Natural killer cell treated with Interleukin-12 subunit alpha and Interleukin-12 subunit beta and Interleukin-15 and Interleukin-18, amount 100 ng/mL, for 72 hours (primary cell): ENCODE measurements around the gene HAUS5. TPM values are rescaled to one million over a fixed set of nuclear protein-coding genes. Genes with fewer than 3 reads are reported as not detected.

Experiments used
- ATAC-seq, 2 donors: fragments of 150-1000 bp; cut with Tn5 transposase in 1 of 2; sonication (Bioruptor Pico), chemical (Tn5 transposase) in 1 of 2; 2 replicates each; pipeline ENCODE4 v1.10.0; 2021
- DNase-seq: peaks from one replicate; pipeline ENCODE4 v3.0.0; 2022; ENCODE audit warnings: low spot score
- H3K27ac Mint-ChIP-seq, 2 donors: 1 replicate in 1 of 2; 2 replicates in 1 of 2; pipeline ENCODE4 v1.8.0; 2022; ENCODE audit warnings: mixed read lengths in 2 of 2, mild to moderate bottlenecking in 1 of 2, moderate library complexity in 1 of 2
- H3K27me3 Mint-ChIP-seq, 2 donors: 1 replicate in 1 of 2; 2 replicates in 1 of 2; pipeline ENCODE4 v1.8.0; 2022; ENCODE audit warnings: mixed read lengths in 2 of 2
- H3K36me3 Mint-ChIP-seq: one replicate; pipeline ENCODE4 v1.8.0; 2022; ENCODE audit warnings: mixed read lengths
- H3K4me1 Mint-ChIP-seq, 2 donors: 1 replicate in 1 of 2; 2 replicates in 1 of 2; pipeline ENCODE4 v1.8.0; 2022; ENCODE audit warnings: low read depth in 2 of 2, mixed read lengths in 2 of 2, mild to moderate bottlenecking in 1 of 2
- H3K4me3 Mint-ChIP-seq: one replicate; pipeline ENCODE4 v1.8.0; 2022; ENCODE audit warnings: mixed read lengths
- H3K9me3 Mint-ChIP-seq: 2 replicates; pipeline ENCODE4 v1.8.0; 2022; ENCODE audit warnings: mixed read lengths
- total RNA-seq, 2 donors: library from RNA; stranded (reverse); gene quantifications; one replicate each; pipeline ENCODE4 v1.2.3, GENCODE V29; 2022

Gene HAUS5
- 10 to 100 TPM; 29.2 to 55.0 TPM for total RNA-seq

GRCh38 chr19:35612559-35613321 lies at the start of gene HAUS5:
TSS of gene HAUS5 (plus strand) at chr19:35612735. CDS start at chr19:35612795, 60 bp downstream.
- Mint-ChIP-seq H3K36me3 (no peaks in the 10 kb centered on the region), H3K4me1 (peaks cover 0 to 15% of the 10 kb centered on the region in 2 donors), H3K4me3 (peak within 1 kb of the TSS; percentile 88), H3K9me3 (peaks cover 7% of the 10 kb centered on the region), H3K27ac (peak within 1 kb of the TSS; percentile 81 to 89), H3K27me3 (no peaks in the 10 kb centered on the region)
- ATAC-seq (peak; percentile 94 to 96), DNase-seq (peak; percentile 95)

- no peak for ATAC-seq
- Mint-ChIP-seq H3K27me3 (peaks cover 25 to 38% of the 10 kb centered on the region in 2 donors), H3K4me1 (peaks cover 0 to 11% of the 10 kb centered on the region in 2 donors), H3K36me3 (no peaks in the 10 kb centered on the region), H3K4me3 (no peak overlapping the region), H3K27ac (no peak overlapping the region), H3K9me3 (no peaks in the 10 kb centered on the region)
- no peak for DNase-seq
These were observed 49.8 kb upstream of the HAUS5 start for GRCh38 chr19:35562776-35563175.

GRCh38 chr19:35563207-35563829 lies 49.2 kb upstream of the HAUS5 start, which contains the start of gene ATP4A:
TSS of gene ATP4A (minus strand) at chr19:35563658. CDS start at chr19:35563629, 29 bp downstream.
- H3K36me3 Mint-ChIP-seq = no peaks in the 10 kb centered on the region

GRCh38 chr19:35565016-35565856 lies 47.3 kb upstream of the HAUS5 start:
- Mint-ChIP-seq H3K9me3 (no peaks in the 10 kb centered on the region), H3K36me3 (no peaks in the 10 kb centered on the region), H3K27ac (no peak overlapping the region), H3K4me3 (no peak overlapping the region), H3K27me3 (peaks cover 23 to 28% of the 10 kb centered on the region in 2 donors), H3K4me1 (no peaks in the 10 kb centered on the region)
- DNase-seq (peak; percentile 23), ATAC-seq (no peak)

More at GRCh38 chr19:35563207-35563829, 49.2 kb upstream of the HAUS5 start, which contains the start of gene ATP4A:
- DNase-seq (peak; percentile 49), ATAC-seq (no peak)
- Mint-ChIP-seq H3K4me3 (no peak within 1 kb of the TSS), H3K27me3 (peaks cover 25 to 38% of the 10 kb centered on the region in 2 donors), H3K9me3 (no peaks in the 10 kb centered on the region), H3K4me1 (peaks cover 0 to 9% of the 10 kb centered on the region in 2 donors), H3K27ac (no peak within 1 kb of the TSS)

- Mint-ChIP-seq H3K4me3 (no peak overlapping the region), H3K9me3 (no peaks in the 10 kb centered on the region), H3K36me3 (no peaks in the 10 kb centered on the region), H3K27me3 (peaks cover 23 to 26% of the 10 kb centered on the region in 2 donors), H3K27ac (no peak overlapping the region), H3K4me1 (no peaks in the 10 kb centered on the region)
- ATAC-seq (no peak), DNase-seq (peak; percentile 0)
These were observed 45.8 kb upstream of the HAUS5 start for GRCh38 chr19:35566738-35567137.

- H3K9me3 Mint-ChIP-seq = peaks cover 3% of the 10 kb centered on the region
- H3K4me1 Mint-ChIP-seq = no peaks in the 10 kb centered on the region
- ATAC-seq (no peak), DNase-seq (no peak)
- no peaks in the 10 kb centered on the region for H3K36me3 Mint-ChIP-seq
- peaks cover 21 to 27% of the 10 kb centered on the region in 2 donors for H3K27me3 Mint-ChIP-seq
- no peak overlapping the region for H3K4me3 Mint-ChIP-seq
- no peak overlapping the region for H3K27ac Mint-ChIP-seq
These were observed 43.2 kb upstream of the HAUS5 start for GRCh38 chr19:35569281-35569781.

GRCh38 chr19:35571406-35571965 lies 41.0 kb upstream of the HAUS5 start:
- H3K9me3 Mint-ChIP-seq = peaks cover 11% of the 10 kb centered on the region
- peaks cover 17% of the 10 kb centered on the region for H3K36me3 Mint-ChIP-seq
- H3K4me3 Mint-ChIP-seq = no peak overlapping the region
- DNase-seq = no peak
- no peak overlapping the region for H3K27ac Mint-ChIP-seq
- ATAC-seq = no peak
- no peaks in the 10 kb centered on the region for H3K4me1 Mint-ChIP-seq
- peaks cover 23 to 28% of the 10 kb centered on the region in 2 donors for H3K27me3 Mint-ChIP-seq

- H3K27ac Mint-ChIP-seq = no peak overlapping the region
- H3K27me3 Mint-ChIP-seq = peaks cover 17 to 19% of the 10 kb centered on the region in 2 donors
- no peak for DNase-seq
- H3K36me3 Mint-ChIP-seq = peaks cover 30% of the 10 kb centered on the region
- no peaks in the 10 kb centered on the region for H3K4me1 Mint-ChIP-seq
- ATAC-seq = no peak
- H3K4me3 Mint-ChIP-seq = no peak overlapping the region
- peaks cover 17% of the 10 kb centered on the region for H3K9me3 Mint-ChIP-seq
These were observed 34.6 kb upstream of the HAUS5 start for GRCh38 chr19:35577918-35578317.

- peaks cover 14 to 17% of the 10 kb centered on the region in 2 donors for H3K27me3 Mint-ChIP-seq
- DNase-seq (no peak), ATAC-seq (no peak)
- no peak overlapping the region for H3K27ac Mint-ChIP-seq
- peaks cover 30% of the 10 kb centered on the region for H3K36me3 Mint-ChIP-seq
- no peak overlapping the region for H3K4me3 Mint-ChIP-seq
- no peaks in the 10 kb centered on the region for H3K4me1 Mint-ChIP-seq
- H3K9me3 Mint-ChIP-seq = peaks cover 15% of the 10 kb centered on the region
These were observed 33.8 kb upstream of the HAUS5 start for GRCh38 chr19:35578707-35579106.

- Mint-ChIP-seq H3K27ac (no peak overlapping the region), H3K9me3 (no peaks in the 10 kb centered on the region), H3K4me1 (no peaks in the 10 kb centered on the region), H3K36me3 (peaks cover 3% of the 10 kb centered on the region), H3K4me3 (no peak overlapping the region), H3K27me3 (peaks cover 18 to 20% of the 10 kb centered on the region in 2 donors)
- ATAC-seq (no peak), DNase-seq (no peak)
These were observed 29.8 kb upstream of the HAUS5 start for GRCh38 chr19:35582760-35583159.

GRCh38 chr19:35585848-35586247 lies 26.7 kb upstream of the HAUS5 start, which contains the start of gene PMIS2:
TSS of gene PMIS2 (plus strand) at chr19:35586173. CDS start at chr19:35586260, 87 bp downstream.
- no peaks in the 10 kb centered on the region for H3K9me3 Mint-ChIP-seq
- no peak within 1 kb of the TSS for H3K27ac Mint-ChIP-seq
- no peaks in the 10 kb centered on the region for H3K4me1 Mint-ChIP-seq
- DNase-seq = no peak
- no peaks in the 10 kb centered on the region for H3K36me3 Mint-ChIP-seq
- peaks cover 17 to 20% of the 10 kb centered on the region in 2 donors for H3K27me3 Mint-ChIP-seq
- peak; percentile 59 to 70 for ATAC-seq
- H3K4me3 Mint-ChIP-seq = no peak within 1 kb of the TSS

- H3K9me3 Mint-ChIP-seq = no peaks in the 10 kb centered on the region
- DNase-seq (no peak), ATAC-seq (no peak)
- H3K4me1 Mint-ChIP-seq = no peaks in the 10 kb centered on the region
- peaks cover 16 to 20% of the 10 kb centered on the region in 2 donors for H3K27me3 Mint-ChIP-seq
- no peak overlapping the region for H3K4me3 Mint-ChIP-seq
- no peak overlapping the region for H3K27ac Mint-ChIP-seq
- no peaks in the 10 kb centered on the region for H3K36me3 Mint-ChIP-seq
These were observed 25.2 kb upstream of the HAUS5 start for GRCh38 chr19:35587321-35587720.

GRCh38 chr19:35590875-35591274 lies 21.7 kb upstream of the HAUS5 start:
- ATAC-seq = no peak
- H3K27me3 Mint-ChIP-seq = peaks cover 5 to 10% of the 10 kb centered on the region in 2 donors
- H3K27ac Mint-ChIP-seq = no peak overlapping the region
- H3K4me3 Mint-ChIP-seq = no peak overlapping the region
- no peaks in the 10 kb centered on the region for H3K9me3 Mint-ChIP-seq
- no peak for DNase-seq
- H3K4me1 Mint-ChIP-seq = no peaks in the 10 kb centered on the region
- no peaks in the 10 kb centered on the region for H3K36me3 Mint-ChIP-seq
